Loucy (cell line): Measurements from ENCODE around the gene NALCN.

Source experiments
- CTCF ChIP-seq: fragments of 200-600 bp; sonication (generic); conservative IDR thresholded peaks from 2 replicates; pipeline ENCODE4 v1.5.1; 2014; ENCODE audit warnings: mild to moderate bottlenecking, antibody characterized with exemption, low read length
- EZH2phosphoT487 ChIP-seq: fragments of 200-600 bp; IDR thresholded peaks from 2 replicates; pipeline ENCODE4 v1.6.1; 2018; ENCODE audit warnings: antibody characterized with exemption, mild to moderate bottlenecking, moderate library complexity, borderline replicate concordance

DNA sequence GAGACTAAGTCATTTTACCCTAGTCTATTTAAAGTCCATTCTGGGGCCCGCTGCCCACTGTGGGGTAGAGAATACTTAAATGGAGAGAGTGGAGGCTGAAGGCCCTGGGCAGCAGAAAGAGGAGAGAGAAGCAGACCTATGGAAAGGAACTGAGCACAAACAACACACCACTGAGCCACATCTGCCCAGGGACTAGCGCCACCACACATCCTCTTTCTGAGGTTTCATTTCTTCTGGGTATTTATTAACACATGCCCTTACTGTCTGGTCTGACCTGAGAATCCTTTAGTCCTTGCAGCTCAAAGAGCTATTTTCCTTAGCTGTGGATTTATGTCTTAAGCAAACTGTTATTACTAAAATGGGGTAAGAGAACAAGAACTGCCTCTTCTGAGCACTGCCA is 154.0 kb downstream of the NALCN start:
- TF ChIP-seq CTCF (no peak), EZH2phosphoT487 (no peak)
